ENCODE results near the gene RANGAP1. TPM values are rescaled to one million over a fixed set of nuclear protein-coding genes. Genes with fewer than 3 reads are reported as not detected.

Gene RANGAP1
- total and polyA plus RNA-seq, 2 of the 13 experiments (the other 11 are each of a cell fraction or from before 2014, with no cell fraction given) = 51.8 to 83.9 TPM

GRCh38 chr22:41308544-41308947 is 22.6 kb upstream of the RANGAP1 start (continued):
- peak; percentile 78 for TF ChIP-seq ARID5B (CRISPR knock-in tag; IDR thresholded peaks at IDR 0.05)
- 0 out of 2 replicates have a peak, but pooled peaks have one; percentile 33 for TF ChIP-seq CHCHD3 (CRISPR knock-in tag; IDR thresholded peaks at IDR 0.05)
- TF ChIP-seq ZNF414 (CRISPR knock-in tag; IDR thresholded peaks at IDR 0.05) = peak; percentile 48; the same call in 1 of the 2 replicates
- 0 out of 2 replicates have a peak, but pooled peaks have one; percentile 29 for TF ChIP-seq ZNF629 (CRISPR knock-in tag; conservative IDR thresholded peaks at IDR 0.05)
- TF ChIP-seq HNRNPH1 (optimal IDR thresholded peaks at IDR 0.05; ENCODE audit: low read depth, low read length) = no peak
- no peak for TF ChIP-seq FOSL1 (CRISPR knock-in tag; IDR thresholded peaks at IDR 0.05; ENCODE audit: borderline replicate concordance)
- peak; percentile 42; the same call in 1 of the 2 replicates for TF ChIP-seq RAD21 (CRISPR knock-in tag; IDR thresholded peaks at IDR 0.05)
- peak; percentile 76 for TF ChIP-seq ZNF263 (CRISPR knock-in tag; IDR thresholded peaks at IDR 0.05)
- no peak for TF ChIP-seq LCORL (IDR thresholded peaks at IDR 0.05)
- TF ChIP-seq LCORL (CRISPR knock-in tag; IDR thresholded peaks at IDR 0.05) = no peak; the same call in none of the 2 replicates
- peak; percentile 68; the same call in 1 of the 2 replicates for TF ChIP-seq KAT8 (CRISPR knock-in tag; IDR thresholded peaks at IDR 0.05)
- peak; percentile 98 for TF ChIP-seq MYC (CRISPR knock-in tag; IDR thresholded peaks at IDR 0.05; ENCODE audit: borderline replicate concordance)
- TF ChIP-seq ZNF232 (CRISPR knock-in tag; IDR thresholded peaks at IDR 0.05; ENCODE audit: borderline replicate concordance) = 0 out of 2 replicates have a peak, but pooled peaks have one; percentile 51
- TF ChIP-seq MEF2D (CRISPR knock-in tag; IDR thresholded peaks at IDR 0.05) = peak; percentile 73
- peak; percentile 58; the same call in 1 of the 2 replicates for TF ChIP-seq GMEB1 (CRISPR knock-in tag; IDR thresholded peaks at IDR 0.05; ENCODE audit: borderline replicate concordance)
- no peak for TF ChIP-seq REST (IDR thresholded peaks at IDR 0.05; ENCODE audit: borderline replicate concordance in 1 of 2, low read depth in 1 of 2, low read length in 2 of 2)
- no peak for TF ChIP-seq ZBTB42 (CRISPR knock-in tag; IDR thresholded peaks at IDR 0.05)
- TF ChIP-seq ZBTB37 (CRISPR knock-in tag; IDR thresholded peaks at IDR 0.05) = 0 out of 2 replicates have a peak, but pooled peaks have one; percentile 28
- peak; percentile 84; the same call in 1 of the 2 replicates for TF ChIP-seq ZNF317 (CRISPR knock-in tag; IDR thresholded peaks at IDR 0.05)
